H1 (cell line): ENCODE data around the gene FCHO1. TPM values are rescaled to one million over a fixed set of nuclear protein-coding genes. Genes with fewer than 3 reads are reported as not detected.

Experiments used
- CTCF ChIA-PET: fragments of 300-600 bp; sonication (Branson Sonifier 250); formaldehyde crosslinking; loops from one replicate; lab custom pipeline; 2021; ENCODE audit not compliant: partially characterized antibody; lab: Charles Lee
- POLR2A ChIA-PET: fragments of 300-600 bp; sonication (Branson Sonifier 250); formaldehyde crosslinking; loops from one replicate; lab custom pipeline; 2021; ENCODE audit warnings: inconsistent platforms; ENCODE audit not compliant: partially characterized antibody; lab: Charles Lee
- DNase-seq, 2 experiments: peaks; one replicate each; pipeline versions ENCODE4 v3.0.0 to v3.0.0-alpha.2; 2010 to 2022; ENCODE audit warnings: low spot score in 2 of 2, low read depth in 1 of 2, mixed read lengths in 1 of 2
- FAIRE-seq: peaks from 2 replicates; lab custom pipeline; 2011; peaks lifted over from hg19 to GRCh38; lab: Jason Lieb, UNC
- H2AFZ ChIP-seq: 2 replicates; pipeline ENCODE4 v1.8.1; 2012; ENCODE audit warnings: low read length, inconsistent platforms
- H2AK5ac ChIP-seq: 2 replicates; pipeline ENCODE4 v1.6.1; 2013; ENCODE audit warnings: low read depth, low read length
- H2BK120ac ChIP-seq: replicated peaks from 2 replicates; pipeline ENCODE3; 2013; ENCODE audit warnings: low read depth, low read length, inconsistent platforms
- H2BK12ac ChIP-seq: 2 replicates; pipeline ENCODE4 v1.6.1; 2013; ENCODE audit warnings: low read depth, low read length
- H2BK15ac ChIP-seq: 2 replicates; pipeline ENCODE4 v1.6.1; 2013; ENCODE audit warnings: low read length
- H2BK20ac ChIP-seq: 2 replicates; pipeline ENCODE4 v1.6.1; 2013; ENCODE audit warnings: low read length
- H2BK5ac ChIP-seq: 2 replicates; pipeline ENCODE4 v1.6.1; 2013; ENCODE audit warnings: low read depth, low read length
- H3K14ac ChIP-seq: 2 replicates; pipeline ENCODE4 v1.6.1; 2013; ENCODE audit warnings: inconsistent platforms; ENCODE audit not compliant: insufficient read length
- H3K18ac ChIP-seq: 2 replicates; pipeline ENCODE4 v1.6.1; 2013; ENCODE audit warnings: low read length; ENCODE audit errors: extremely low read depth
- H3K23ac ChIP-seq: 2 replicates; pipeline ENCODE4 v1.6.1; 2013; ENCODE audit warnings: inconsistent platforms; ENCODE audit not compliant: insufficient read length
- H3K23me2 ChIP-seq: 2 replicates; pipeline ENCODE4 v1.6.1; 2013; ENCODE audit warnings: low read depth, low read length
- H3K27ac ChIP-seq: 2 replicates; pipeline ENCODE4 v1.6.1; 2011; ENCODE audit warnings: low read depth, low read length, inconsistent platforms
- H3K27me3 ChIP-seq, 4 experiments: replicated peaks in 1 of 4; 1 replicate in 1 of 4; 2 replicates in 3 of 4; pipeline versions ENCODE4 v1.6.1 to v1.8.1; 2011 to 2013; ENCODE audit warnings: low read length in 3 of 4, mild to moderate bottlenecking in 3 of 4, inconsistent platforms in 2 of 4, mixed read lengths in 2 of 4, moderate library complexity in 1 of 4; ENCODE audit not compliant: control insufficient read depth in 3 of 4, insufficient read depth in 3 of 4; ENCODE audit errors: extremely low read depth in 1 of 4
- H3K36me3 ChIP-seq, 4 experiments: 2 replicates each; pipeline versions ENCODE4 v1.6.1 to v1.8.1; 2011 to 2013; ENCODE audit warnings: mild to moderate bottlenecking in 4 of 4, low read length in 3 of 4, moderate library complexity in 2 of 4, control low read depth in 1 of 4, inconsistent platforms in 1 of 4; ENCODE audit not compliant: insufficient read depth in 4 of 4, control insufficient read depth in 2 of 4
- H3K4ac ChIP-seq: replicated peaks from 2 replicates; pipeline ENCODE3; 2013; ENCODE audit warnings: low read length, low read depth, mixed read lengths, inconsistent platforms; ENCODE audit not compliant: insufficient read length
- H3K4me1 ChIP-seq, 4 experiments: replicated peaks in 1 of 4; 1 replicate in 1 of 4; 2 replicates in 3 of 4; pipeline versions ENCODE4 v1.6.1 to v1.8.1; 2011 to 2013; ENCODE audit warnings: low read length in 3 of 4, inconsistent platforms in 2 of 4, mixed read lengths in 1 of 4; ENCODE audit not compliant: insufficient read depth in 4 of 4, control insufficient read depth in 3 of 4
- H3K4me2 ChIP-seq, 2 experiments: 2 replicates each; pipeline versions ENCODE4 v1.6.1 to v1.8.1; 2011 to 2013; ENCODE audit warnings: low read depth in 2 of 2, low read length in 2 of 2, control low read depth in 1 of 2, inconsistent platforms in 1 of 2, mild to moderate bottlenecking in 1 of 2; ENCODE audit not compliant: insufficient read depth in 1 of 2
- H3K4me3 ChIP-seq, 4 experiments: fragments of 200-600, 300-600 bp in 1 of 4; sonication (generic), shearing (Covaris generic), sonication (Bioruptor Twin) in 1 of 4; 2 replicates each; pipeline versions ENCODE4 v1.5.1 to v1.8.1; 2011 to 2016; ENCODE audit warnings: low read length in 4 of 4, low read depth in 3 of 4, control low read depth in 2 of 4, inconsistent platforms in 2 of 4, mild to moderate bottlenecking in 2 of 4, mixed read lengths in 1 of 4, moderate library complexity in 1 of 4; ENCODE audit not compliant: insufficient read depth in 2 of 4; ENCODE audit errors: extremely low read depth in 1 of 4
- H3K56ac ChIP-seq: replicated peaks from 2 replicates; pipeline ENCODE3; 2013; ENCODE audit warnings: low read depth, mild to moderate bottlenecking, mixed read lengths, low read length, inconsistent platforms; ENCODE audit not compliant: insufficient read length
- H3K79me1 ChIP-seq: 2 replicates; pipeline ENCODE4 v1.6.1; 2013; ENCODE audit warnings: low read depth, low read length, control low read depth
- H3K79me2 ChIP-seq, 2 experiments: 2 replicates each; pipeline versions ENCODE4 v1.6.1 to v1.8.1; 2012 to 2013; ENCODE audit warnings: low read length in 2 of 2, mild to moderate bottlenecking in 2 of 2, inconsistent platforms in 1 of 2; ENCODE audit not compliant: insufficient read depth in 2 of 2, control insufficient read depth in 1 of 2
- H3K9ac ChIP-seq, 4 experiments: replicated peaks in 1 of 4; 1 replicate in 1 of 4; 2 replicates in 3 of 4; pipeline versions ENCODE4 v1.6.1 to v1.8.1; 2011 to 2013; ENCODE audit warnings: low read depth in 3 of 4, low read length in 3 of 4, control low read depth in 2 of 4, mild to moderate bottlenecking in 2 of 4, moderate library complexity in 2 of 4, inconsistent platforms in 1 of 4; ENCODE audit errors: extremely low read depth in 1 of 4
- H3K9me3 ChIP-seq, 2 experiments: 2 replicates each; pipeline versions ENCODE4 v1.6.1 to v1.8.1; 2012 to 2013; ENCODE audit warnings: mild to moderate bottlenecking in 2 of 2, moderate library complexity in 2 of 2, control low read depth in 1 of 2, inconsistent platforms in 1 of 2, low read depth in 1 of 2, low read length in 1 of 2, mixed read lengths in 1 of 2; ENCODE audit not compliant: insufficient read depth in 2 of 2
- H4K20me1 ChIP-seq, 2 experiments: replicated peaks in 1 of 2; 2 replicates each; pipeline versions ENCODE3 to v1.8.1; 2011 to 2013; ENCODE audit warnings: inconsistent platforms in 2 of 2, low read length in 2 of 2, mild to moderate bottlenecking in 1 of 2; ENCODE audit not compliant: insufficient read depth in 2 of 2, control insufficient read depth in 1 of 2
- H4K5ac ChIP-seq: 2 replicates; pipeline ENCODE4 v1.6.1; 2013; ENCODE audit warnings: low read length, low read depth, mixed read lengths, inconsistent platforms; ENCODE audit not compliant: insufficient read length
- H4K8ac ChIP-seq: 2 replicates; pipeline ENCODE4 v1.8.0; 2013; ENCODE audit warnings: mild to moderate bottlenecking, moderate library complexity, low read length, inconsistent platforms; ENCODE audit not compliant: insufficient read depth; ENCODE audit errors: extremely low read depth
- H4K91ac ChIP-seq: replicated peaks from 2 replicates; pipeline ENCODE3; 2013; ENCODE audit warnings: low read length, mixed read lengths, inconsistent platforms; ENCODE audit not compliant: insufficient read length
- SP1 ChIP-seq: IDR thresholded peaks from 2 replicates; pipeline ENCODE4 v1.6.1; 2011; ENCODE audit warnings: low read depth, low read length
- WGBS, 2 experiments: shearing (Covaris generic) in 1 of 2; methylation state at CpG; one replicate each; pipeline versions ENCODE4 v1.1.6 to v1.1.7; 2013 to 2015; ENCODE audit warnings: low lambda C conversion rate in 2 of 2, mixed read lengths in 2 of 2, inconsistent platforms in 1 of 2, low coverage in 1 of 2, missing lambda C conversion rate in 1 of 2; ENCODE audit not compliant: insufficient replicate concordance in 2 of 2, insufficient coverage in 1 of 2, insufficient read length in 1 of 2; ENCODE audit errors: extremely low coverage in 1 of 2, missing lambda C conversion rate in 1 of 2; 5-methylcytosine and 5-hydroxymethylcytosine counted together
- polyA plus RNA-seq, 7 experiments: library from polyadenylated mRNA; depleted of rRNA in 3 of 7; stranded (reverse) in 5 of 7; unstranded in 2 of 7; fragments of >200 nt in 5 of 7; fragments of 200-250 nt in 2 of 7; gene quantifications; 1 replicate in 5 of 7; 2 replicates in 1 of 7; 4 replicates in 1 of 7; pipeline versions ENCODE4 v1.2.1 to v1.2.3, GENCODE V29; 2011 to 2013; ENCODE audit warnings: missing spikeins in 2 of 7, mixed read lengths in 2 of 7
- total RNA-seq: library from RNA; stranded (reverse); fragmentation: NEBNext Ultra II Directional; extraction: Animal tissue kit (Norgen Biotek cat#: 25700); gene quantifications from 2 replicates; pipeline ENCODE4 v1.2.1, GENCODE V29; 2021

FCHO1 gene
- total and polyA plus RNA-seq, 2 of the 8 experiments (the other 6 are each of a cell fraction or from before 2014, with no cell fraction given), result 13.0 to 25.9 TPM

DNA sequence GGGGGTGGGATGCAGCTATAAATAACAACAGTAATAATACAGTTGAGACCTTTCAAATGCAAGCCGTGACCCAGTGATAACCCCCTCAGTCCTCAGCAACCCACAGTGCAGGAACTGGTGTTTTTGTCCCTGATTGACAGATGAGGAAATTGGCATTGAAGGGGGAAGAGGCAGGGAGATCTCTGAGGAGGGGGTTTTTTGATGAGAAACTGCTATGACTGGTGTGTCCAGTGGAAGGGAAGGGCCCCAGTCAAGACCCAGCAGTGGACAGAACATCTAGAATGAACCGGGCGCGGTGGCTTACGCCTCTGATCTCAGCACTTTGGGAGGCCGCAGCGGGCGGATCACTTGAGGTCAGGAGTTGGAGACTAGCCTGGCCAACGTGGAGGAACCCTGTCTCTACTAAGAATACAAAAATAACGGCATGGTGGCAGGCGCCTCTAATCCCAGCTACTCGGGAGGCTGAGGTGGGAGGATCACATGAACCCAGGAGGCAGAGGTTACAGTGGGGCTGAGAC lies 30.1 kb upstream of the FCHO1 start:
- FAIRE-seq, result no peak
- WGBS, 2 experiments, result 91% methylated on average over 12 of the region's 12 CpGs; no CpG with 5 or more reads in 1 of the 2 experiments

More for the DNA sequence above, 30.1 kb upstream of the FCHO1 start:
- peaks cover 14% of the 10 kb centered on the region; the same call in 1 of the 2 replicates for H3K79me1 ChIP-seq
- no peak overlapping the region for H4K91ac ChIP-seq
- no peak overlapping the region for H2BK15ac ChIP-seq
- no peak overlapping the region for H2BK120ac ChIP-seq
- POLR2A ChIA-PET, result interaction anchor here (0.8 to 3.8 kb wide), 6 partner anchors 10 to 49 kb away, joined by 3 to 13 read pairs (median 7); no protein-coding TSS in a partner anchor
- H3K4ac ChIP-seq, result no peak overlapping the region
- CTCF ChIA-PET, result interaction anchor here (0.8 to 3.6 kb wide), 8 partner anchors 10 to 138 kb away, joined by 3 to 21 read pairs (median 4); partner anchors contain the start of gene RPL18A
- peak overlapping the region in 1 of 4 experiments; percentile 100; a peak in 1 of 8 replicates for H3K4me3 ChIP-seq
- no peak overlapping the region for H2AFZ ChIP-seq
- peaks cover 9% of the 10 kb centered on the region; the same call in 1 of the 2 replicates for H3K23me2 ChIP-seq
- H3K4me1 ChIP-seq, result peaks cover 4 to 13% (median 6%) of the 10 kb centered on the region in 4 experiments
- DNase-seq, result no peak
- no peak overlapping the region for H2AK5ac ChIP-seq
- H4K20me1 ChIP-seq, result peaks cover 17 to 30% of the 10 kb centered on the region in 2 experiments
- H4K5ac ChIP-seq, result no peak overlapping the region
- no peak overlapping the region for H3K14ac ChIP-seq
- no peak overlapping the region for H3K9ac ChIP-seq
- no peak overlapping the region for H4K8ac ChIP-seq
- H2BK12ac ChIP-seq, result no peak overlapping the region
- H3K79me2 ChIP-seq, result peaks cover 17 to 32% of the 10 kb centered on the region in 2 experiments
- H3K27me3 ChIP-seq, result no peaks in the 10 kb centered on the region
- H2BK20ac ChIP-seq, result no peak overlapping the region
- peaks cover 8 to 24% (median 14%) of the 10 kb centered on the region in 4 experiments for H3K36me3 ChIP-seq
- H3K23ac ChIP-seq, result no peak overlapping the region
- peak overlapping the region; percentile 89 to 99; a peak in 2 of 4 replicates for H3K4me2 ChIP-seq
- no peak overlapping the region for H3K27ac ChIP-seq
- H3K18ac ChIP-seq, result no peak overlapping the region
- H2BK5ac ChIP-seq, result no peak overlapping the region
- TF ChIP-seq SP1, result no peak
- H3K56ac ChIP-seq, result no peak overlapping the region
- H3K9me3 ChIP-seq, result no peaks in the 10 kb centered on the region
